ENCODE results near the gene UGT3A2.

GRCh38 chr5:36047384-36048160, 19.1 kb downstream of the UGT3A2 start:
- TF ChIP-seq CTCF (IDR thresholded peaks at IDR 0.05) = no peak
- TF ChIP-seq POLR2A (IDR thresholded peaks at IDR 0.05) = no peak

All from Peyer's patch (tissue), 4 donors.